Choroid plexus epithelial cell (primary cell): Measurements from ENCODE around the gene PTPRH.
A peak's percentile ranks its signal among the peaks of the same experiment; 100 is the strongest.
"Not testable (repeated sequence)": the region's sequence is repeated elsewhere in the genome, so short reads cannot be mapped to it uniquely, and the experiment has no call there.

Experiments used
- DNase-seq: peaks from one replicate; pipeline ENCODE4 v3.0.0-alpha.2; 2010; ENCODE audit warnings: low read depth
- H3K4me3 ChIP-seq: 2 replicates; pipeline ENCODE4 v1.5.1; 2011; ENCODE audit warnings: low read depth, mild to moderate bottlenecking, control low read depth, low read length, moderate library complexity
- TF ChIP-seq, protein P1 (sequence below): conservative IDR thresholded peaks from 2 replicates; pipeline ENCODE4 v1.5.1; 2011; ENCODE audit warnings: low read depth, mild to moderate bottlenecking, control low read depth, inconsistent platforms, low read length, moderate library complexity

Gene PTPRH

GRCh38 chr19:55156202-55157063 lies 52.9 kb downstream of the PTPRH start:
- no peak overlapping the region for H3K4me3 ChIP-seq
- peak; percentile 41 for DNase-seq
- TF ChIP-seq, protein P1, sequence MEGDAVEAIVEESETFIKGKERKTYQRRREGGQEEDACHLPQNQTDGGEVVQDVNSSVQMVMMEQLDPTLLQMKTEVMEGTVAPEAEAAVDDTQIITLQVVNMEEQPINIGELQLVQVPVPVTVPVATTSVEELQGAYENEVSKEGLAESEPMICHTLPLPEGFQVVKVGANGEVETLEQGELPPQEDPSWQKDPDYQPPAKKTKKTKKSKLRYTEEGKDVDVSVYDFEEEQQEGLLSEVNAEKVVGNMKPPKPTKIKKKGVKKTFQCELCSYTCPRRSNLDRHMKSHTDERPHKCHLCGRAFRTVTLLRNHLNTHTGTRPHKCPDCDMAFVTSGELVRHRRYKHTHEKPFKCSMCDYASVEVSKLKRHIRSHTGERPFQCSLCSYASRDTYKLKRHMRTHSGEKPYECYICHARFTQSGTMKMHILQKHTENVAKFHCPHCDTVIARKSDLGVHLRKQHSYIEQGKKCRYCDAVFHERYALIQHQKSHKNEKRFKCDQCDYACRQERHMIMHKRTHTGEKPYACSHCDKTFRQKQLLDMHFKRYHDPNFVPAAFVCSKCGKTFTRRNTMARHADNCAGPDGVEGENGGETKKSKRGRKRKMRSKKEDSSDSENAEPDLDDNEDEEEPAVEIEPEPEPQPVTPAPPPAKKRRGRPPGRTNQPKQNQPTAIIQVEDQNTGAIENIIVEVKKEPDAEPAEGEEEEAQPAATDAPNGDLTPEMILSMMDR = no peak

DNA sequence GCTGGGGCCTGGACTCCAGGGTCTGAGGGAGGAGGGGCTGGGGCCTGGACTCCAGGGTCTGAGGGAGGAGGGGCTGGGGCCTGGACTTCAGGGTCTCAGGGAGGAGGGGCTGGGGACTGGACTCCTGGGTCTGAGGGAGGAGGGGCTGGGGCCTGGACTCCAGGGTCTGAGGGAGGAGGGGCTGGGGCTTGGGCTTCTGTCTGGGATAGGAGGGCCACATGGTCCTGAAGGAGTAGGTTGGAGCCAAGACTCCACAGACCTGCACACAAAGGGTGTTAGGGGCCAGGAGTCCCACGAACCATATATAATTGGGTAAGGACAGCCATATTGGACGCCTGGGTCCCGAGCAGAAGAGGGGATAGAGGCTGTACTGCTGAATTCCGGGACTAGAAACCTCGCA lies 53.5 kb downstream of the PTPRH start:
- not testable (repeated sequence) for DNase-seq, H3K4me3 ChIP-seq

- DNase-seq = no peak
These were observed 55.5 kb downstream of the PTPRH start for GRCh38 chr19:55153652-55154264.

DNA sequence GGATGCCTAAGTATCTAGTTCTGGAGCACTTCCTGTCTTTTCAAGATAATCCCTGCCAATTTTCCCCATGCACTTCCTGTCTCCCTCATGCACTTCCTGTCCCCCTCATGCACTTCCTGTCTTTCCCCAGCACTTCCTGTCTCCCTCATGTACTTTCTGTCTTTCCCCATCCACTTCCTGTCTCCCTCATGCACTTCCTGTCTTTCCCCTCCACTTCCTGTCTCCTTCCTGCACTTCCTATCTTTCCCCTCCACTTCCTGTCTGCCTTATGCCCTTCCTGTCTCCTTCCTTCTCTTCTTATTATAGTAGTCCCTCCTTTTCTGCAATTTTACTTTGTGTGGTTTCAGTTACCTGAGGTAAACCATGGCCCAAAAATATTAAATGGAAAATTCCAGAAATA lies 57.3 kb downstream of the PTPRH start:
- no peak for DNase-seq

More at GRCh38 chr19:55153652-55154264, 55.5 kb downstream of the PTPRH start:
- H3K4me3 ChIP-seq = no peak overlapping the region
- TF ChIP-seq, protein P1 = no peak

GRCh38 chr19:55149078-55150003 lies 60.0 kb downstream of the PTPRH start, which contains the start of gene TNNT1:
TNNT1 (minus strand) TSS chr19:55149206; CDS start chr19:55147157, 2,049 bp downstream.
- H3K4me3 ChIP-seq = no peak within 1 kb of the TSS
- no peak for DNase-seq
- TF ChIP-seq, protein P1 = no peak

More for the DNA sequence above, 57.3 kb downstream of the PTPRH start:
- no peak overlapping the region for H3K4me3 ChIP-seq
- TF ChIP-seq, protein P1 = no peak

DNA sequence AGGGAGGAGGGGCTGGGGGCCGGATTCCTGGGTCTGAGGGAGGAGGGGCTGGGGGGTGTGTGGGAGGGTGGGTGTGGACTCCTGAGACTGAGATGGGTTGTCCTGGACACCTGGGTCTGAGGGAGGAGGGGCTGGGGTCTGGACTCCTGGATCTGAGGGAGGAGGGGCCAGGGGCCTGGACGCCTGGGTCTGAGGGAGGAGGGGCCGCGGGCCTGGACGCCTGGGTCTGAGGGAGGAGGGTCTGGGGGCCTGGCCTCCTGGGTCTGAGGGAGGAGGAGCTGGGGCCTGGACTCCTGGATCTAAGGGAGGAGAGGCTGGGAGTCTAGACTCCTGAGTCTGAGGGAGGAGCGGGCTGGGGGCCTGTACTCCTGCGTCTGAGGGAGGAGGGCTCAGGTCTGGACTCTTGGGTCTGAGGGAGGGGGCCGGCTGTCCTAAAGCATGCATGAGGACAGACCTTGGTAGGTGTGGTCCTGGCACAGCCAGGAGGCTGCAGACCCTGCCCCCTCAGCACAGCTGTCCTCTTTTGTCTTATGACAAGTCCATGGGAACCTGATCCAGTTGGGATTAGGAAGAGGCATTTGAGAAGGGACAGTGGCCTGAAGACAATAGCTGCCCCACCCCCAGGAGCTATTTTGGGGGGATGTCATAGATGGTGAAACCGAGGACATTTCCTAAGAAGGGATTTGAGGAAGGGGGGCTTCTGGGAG lies 61.6 kb downstream of the PTPRH start:
- no peak for DNase-seq
- H3K4me3 ChIP-seq = no peak overlapping the region
- TF ChIP-seq, protein P1 = no peak
